UCSD-AML1 (cell line): ENCODE data around the gene CDH1.

Experiments
- DNase-seq: peaks from one replicate; lab custom pipeline; 2025; ENCODE audit not compliant: unreplicated experiment; lab: John Stamatoyannopoulos, UW

The CDH1 gene

GRCh38 chr16:68843482-68844210, 106.6 kb downstream of the CDH1 start, which contains the start of gene TANGO6:
TANGO6 (plus strand) TSS chr16:68843531; CDS start chr16:68843618, 87 bp downstream.
- peak; percentile 85 for DNase-seq

- no peak for DNase-seq
Observed at GRCh38 chr16:68844211-68844564, 107.1 kb downstream of the CDH1 start.

- DNase-seq, result no peak
Observed at GRCh38 chr16:68848786-68849185, 111.7 kb downstream of the CDH1 start.

GRCh38 chr16:68850481-68850880, 113.4 kb downstream of the CDH1 start:
- DNase-seq, result no peak

GRCh38 chr16:68851601-68852000, 114.5 kb downstream of the CDH1 start:
- no peak for DNase-seq

GRCh38 chr16:68857479-68857878, 120.4 kb downstream of the CDH1 start:
- DNase-seq, result no peak

GRCh38 chr16:68859828-68860227, 122.7 kb downstream of the CDH1 start:
- no peak for DNase-seq

GRCh38 chr16:68860978-68861892, 124.1 kb downstream of the CDH1 start:
- no peak for DNase-seq

- no peak for DNase-seq
Observed at GRCh38 chr16:68866933-68867332, 129.8 kb downstream of the CDH1 start.

- no peak for DNase-seq
Observed at GRCh38 chr16:68869492-68870088, 132.5 kb downstream of the CDH1 start.

GRCh38 chr16:68873635-68874471, 136.8 kb downstream of the CDH1 start:
- no peak for DNase-seq

GRCh38 chr16:68875871-68876270, 138.8 kb downstream of the CDH1 start:
- no peak for DNase-seq

- no peak for DNase-seq
Observed at GRCh38 chr16:68883685-68884084, 146.6 kb downstream of the CDH1 start.

GRCh38 chr16:68884401-68884800, 147.3 kb downstream of the CDH1 start:
- no peak for DNase-seq
